SK-N-SH treated with all-trans-retinoic acid at 6 μM for 48 hours (cell line): Measurements from ENCODE around the gene CFAP73.

ENCODE experiments used
- ARNTL ChIP-seq: fragments of 450-650 bp; formaldehyde crosslinking; IDR thresholded peaks from 2 replicates; pipeline ENCODE4 v1.5.0; 2020; ENCODE audit warnings: low read depth, mild to moderate bottlenecking, moderate library complexity, borderline replicate concordance
- BACH2 ChIP-seq: fragments of 250-450 bp; sonication (Bioruptor Pico); IDR thresholded peaks from 2 replicates; pipeline ENCODE4 v1.9.0; 2021; ENCODE audit warnings: mild to moderate bottlenecking, borderline replicate concordance
- CREB5 ChIP-seq: fragments of 250-450 bp; sonication (Bioruptor Pico); IDR thresholded peaks from 2 replicates; pipeline ENCODE4 v1.5.1; 2020; ENCODE audit warnings: low read depth, mild to moderate bottlenecking, moderate library complexity
- PATZ1 ChIP-seq: fragments of 250-450 bp; sonication (Bioruptor Pico); IDR thresholded peaks from 2 replicates; pipeline ENCODE4 v1.8.0; 2020; ENCODE audit warnings: mild to moderate bottlenecking, moderate library complexity, borderline replicate concordance
- PPARA ChIP-seq: fragments of 250-450 bp; sonication (Bioruptor Pico); IDR thresholded peaks from 2 replicates; pipeline ENCODE4 v1.5.0; 2020; ENCODE audit warnings: mild to moderate bottlenecking, borderline replicate concordance
- ZFP3 ChIP-seq: fragments of 250-450 bp; sonication (Bioruptor Pico); IDR thresholded peaks from 2 replicates; pipeline ENCODE4 v1.5.0; 2020; ENCODE audit warnings: mild to moderate bottlenecking, moderate library complexity
- ZFP30 ChIP-seq: fragments of 450-650 bp; formaldehyde crosslinking; IDR thresholded peaks from 2 replicates; pipeline ENCODE4 v1.5.0; 2022; ENCODE audit warnings: mild to moderate bottlenecking, moderate library complexity
- ZNF565 ChIP-seq: fragments of 450-650 bp; formaldehyde crosslinking; conservative IDR thresholded peaks from 2 replicates; pipeline ENCODE4 v1.5.0; 2020; ENCODE audit warnings: low read depth, mild to moderate bottlenecking, moderate library complexity
- ZNF8 ChIP-seq: fragments of 450-650 bp; formaldehyde crosslinking; IDR thresholded peaks from 2 replicates; pipeline ENCODE4 v1.5.0; 2020; ENCODE audit warnings: mild to moderate bottlenecking, moderate library complexity

- TF ChIP-seq ZFP3 (no peak), ZNF8 (CRISPR knock-in tag) (no peak), CREB5 (no peak), ZNF565 (CRISPR knock-in tag) (no peak), BACH2 (CRISPR knock-in tag) (no peak), PATZ1 (CRISPR knock-in tag) (no peak), ARNTL (CRISPR knock-in tag) (no peak), ZFP30 (CRISPR knock-in tag) (no peak), PPARA (CRISPR knock-in tag) (no peak)
Measured at GRCh38 chr12:113159937-113160336, 10.4 kb downstream of the CFAP73 start.
